Measurements from ENCODE around the gene AAMDC. TPM values are rescaled to one million over a fixed set of nuclear protein-coding genes. Genes with fewer than 3 reads are reported as not detected.
A peak's percentile ranks its signal among the peaks of the same experiment; 100 is the strongest.

AAMDC gene
- total RNA-seq, 3 donors from 2014 or later (not counting 1 experiment from before 2014, with no cell fraction given) = 4.8 to 5.7 (median 5.4) TPM

GRCh38 chr11:77778118-77778517, 42.8 kb upstream of the AAMDC start:
- TF ChIP-seq CTCF (IDR thresholded peaks at IDR 0.05) = no peak
- WGBS (ENCODE audit: insufficient coverage) = no CpG with 5 or more reads among the region's 1 CpG

GRCh38 chr11:77778549-77778948, 42.4 kb upstream of the AAMDC start:
- H3K27me3 ChIP-seq (ENCODE audit: control insufficient read depth, insufficient read depth, low read length) = no peaks in the 10 kb centered on the region
- Mint-ChIP-seq H3K27me3 (ENCODE audit: low read depth in 2 of 2) (no peaks in the 10 kb centered on the region), H3K36me3 (no peaks in the 10 kb centered on the region), H3K27ac (peak overlapping the region; percentile 8 to 24), H3K4me3 (no peak overlapping the region), H3K4me1 (peaks cover 46 to 50% of the 10 kb centered on the region in 2 donors), H3K9me3 (no peaks in the 10 kb centered on the region)
- intact Hi-C loops (cut with micrococcal nuclease) = no loop called here
- ATAC-seq = no peak
- H3K36me3 ChIP-seq (ENCODE audit: control insufficient read depth, insufficient read depth, low read length) = peaks cover 3% of the 10 kb centered on the region
- DNase-seq = no peak
- peaks cover 3% of the 10 kb centered on the region for H3K4me1 ChIP-seq (ENCODE audit: control insufficient read depth, insufficient read depth, low read length)
- H3K27ac ChIP-seq (ENCODE audit: low read length) = no peak overlapping the region
- no peaks in the 10 kb centered on the region for H3K9me3 ChIP-seq (ENCODE audit: control insufficient read depth, insufficient read depth, low read length)
- WGBS (ENCODE audit: insufficient coverage) = 39% methylated on average over 1 of the region's 1 CpG
- no peak for TF ChIP-seq CTCF (IDR thresholded peaks at IDR 0.05)
- H3K4me3 ChIP-seq (ENCODE audit: low read length) = no peak overlapping the region

More at GRCh38 chr11:77778118-77778517, 42.8 kb upstream of the AAMDC start:
- Mint-ChIP-seq H3K9me3 (no peaks in the 10 kb centered on the region), H3K27ac (peak overlapping the region; percentile 8 to 24), H3K4me3 (no peak overlapping the region), H3K27me3 (ENCODE audit: low read depth in 2 of 2) (no peaks in the 10 kb centered on the region), H3K36me3 (no peaks in the 10 kb centered on the region), H3K4me1 (peaks cover 46 to 47% of the 10 kb centered on the region in 2 donors)
- Histone ChIP-seq H3K27ac (ENCODE audit: low read length) (no peak overlapping the region), H3K36me3 (ENCODE audit: control insufficient read depth, insufficient read depth, low read length) (peaks cover 3% of the 10 kb centered on the region), H3K9me3 (ENCODE audit: control insufficient read depth, insufficient read depth, low read length) (no peaks in the 10 kb centered on the region), H3K4me1 (ENCODE audit: control insufficient read depth, insufficient read depth, low read length) (peaks cover 3% of the 10 kb centered on the region), H3K27me3 (ENCODE audit: control insufficient read depth, insufficient read depth, low read length) (no peaks in the 10 kb centered on the region), H3K4me3 (ENCODE audit: low read length) (no peak overlapping the region)
- DNase-seq (no peak), ATAC-seq (no peak)
- intact Hi-C loops (cut with micrococcal nuclease) = no loop called here

- no peak overlapping the region for H3K27ac Mint-ChIP-seq
- H3K27me3 Mint-ChIP-seq (ENCODE audit: low read depth in 2 of 2) = no peaks in the 10 kb centered on the region
- no peak for TF ChIP-seq CTCF (IDR thresholded peaks at IDR 0.05)
- DNase-seq (no peak), ATAC-seq (no peak)
- H3K4me3 Mint-ChIP-seq = no peak overlapping the region
- no peaks in the 10 kb centered on the region for H3K9me3 Mint-ChIP-seq
- Histone ChIP-seq H3K4me1 (ENCODE audit: control insufficient read depth, insufficient read depth, low read length) (peaks cover 3% of the 10 kb centered on the region), H3K27me3 (ENCODE audit: control insufficient read depth, insufficient read depth, low read length) (no peaks in the 10 kb centered on the region), H3K36me3 (ENCODE audit: control insufficient read depth, insufficient read depth, low read length) (peaks cover 3% of the 10 kb centered on the region), H3K4me3 (ENCODE audit: low read length) (no peak overlapping the region), H3K27ac (ENCODE audit: low read length) (no peak overlapping the region), H3K9me3 (ENCODE audit: control insufficient read depth, insufficient read depth, low read length) (no peaks in the 10 kb centered on the region)
- no peaks in the 10 kb centered on the region for H3K36me3 Mint-ChIP-seq
- H3K4me1 Mint-ChIP-seq = peaks cover 44 to 56% of the 10 kb centered on the region in 2 donors
- intact Hi-C loops (cut with micrococcal nuclease) = no loop called here
These were observed 41.0 kb upstream of the AAMDC start for GRCh38 chr11:77779935-77780334.

- no peak for TF ChIP-seq CTCF (IDR thresholded peaks at IDR 0.05)
- Mint-ChIP-seq H3K27me3 (ENCODE audit: low read depth in 2 of 2) (no peaks in the 10 kb centered on the region), H3K9me3 (no peaks in the 10 kb centered on the region), H3K36me3 (no peaks in the 10 kb centered on the region), H3K4me1 (peaks cover 39 to 58% of the 10 kb centered on the region in 2 donors), H3K4me3 (no peak overlapping the region), H3K27ac (no peak overlapping the region)
- H3K27ac ChIP-seq (ENCODE audit: low read length) = no peak overlapping the region
- H3K27me3 ChIP-seq (ENCODE audit: control insufficient read depth, insufficient read depth, low read length) = no peaks in the 10 kb centered on the region
- no peaks in the 10 kb centered on the region for H3K9me3 ChIP-seq (ENCODE audit: control insufficient read depth, insufficient read depth, low read length)
- DNase-seq (no peak), ATAC-seq (no peak)
- no CpG with 5 or more reads among the region's 1 CpG for WGBS (ENCODE audit: insufficient coverage)
- intact Hi-C loops (cut with micrococcal nuclease) = no loop called here
- H3K36me3 ChIP-seq (ENCODE audit: control insufficient read depth, insufficient read depth, low read length) = no peaks in the 10 kb centered on the region
- H3K4me3 ChIP-seq (ENCODE audit: low read length) = no peak overlapping the region
- peaks cover 4% of the 10 kb centered on the region for H3K4me1 ChIP-seq (ENCODE audit: control insufficient read depth, insufficient read depth, low read length)
These were observed 37.9 kb upstream of the AAMDC start for GRCh38 chr11:77783025-77783424.

Measured in natural killer cell (primary cell).